Measurements from ENCODE around the gene FIS1. TPM values are rescaled to one million over a fixed set of nuclear protein-coding genes. Genes with fewer than 3 reads are reported as not detected.

FIS1 gene
- total RNA-seq, 1 experiment from 2014 or later, result 114 TPM

GRCh38 chr7:101239191-101239950 is 5.5 kb downstream of the FIS1 start:
- ChIA-PET CTCF (no interaction called here), POLR2A (no interaction called here), RAD21 (ENCODE audit: low non-redundant PET in 1 of 2, low total read pairs in 2 of 2, uncharacterized antibody in 2 of 2, unreplicated experiment in 2 of 2) (no interaction called here)
- Histone ChIP-seq H3K36me3 (ENCODE audit: control insufficient read depth in 1 of 2, insufficient read depth in 2 of 2, low read length in 2 of 2) (peaks cover 5 to 9% of the 10 kb centered on the region in 2 experiments; a peak in 1 of 4 replicates), H3K9me3 (ENCODE audit: control insufficient read depth in 1 of 2, insufficient read depth in 1 of 2, low read depth in 1 of 2, low read length in 2 of 2) (no peaks in the 10 kb centered on the region), H3K27me3 (ENCODE audit: insufficient read depth, low read length) (no peaks in the 10 kb centered on the region), H3K4me1 (ENCODE audit: control insufficient read depth in 1 of 2, insufficient read depth in 2 of 2, low read length in 2 of 2) (peaks cover 7 to 10% of the 10 kb centered on the region in 2 experiments), H3K79me2 (ENCODE audit: insufficient read depth, low read length) (peaks cover 27% of the 10 kb centered on the region), H4K20me1 (ENCODE audit: insufficient read depth) (no peaks in the 10 kb centered on the region), H3K9me2 (ENCODE audit: insufficient read depth) (no peaks in the 10 kb centered on the region), H3K9ac (ENCODE audit: low read length) (no peak overlapping the region), H3K4me2 (ENCODE audit: low read length) (no peak overlapping the region), H3K4me3 (replicated peaks in 1 of 2; ENCODE audit: low read depth in 1 of 2, low read length in 2 of 2) (no peak overlapping the region), H2AFZ (ENCODE audit: low read depth, low read length, poor library complexity, severe bottlenecking) (no peak overlapping the region), H3K27ac (ENCODE audit: low read depth, low read length) (no peak overlapping the region)
- DNase-seq (ENCODE audit: low read depth, low spot score) (no peak), ATAC-seq (no peak)
- BruUV-seq (replicated peaks), result no TSS peak
- intact Hi-C loops (cut with micrococcal nuclease), result no loop called here
- no peak for TF ChIP-seq TCF7L2 (IDR thresholded peaks at IDR 0.05; ENCODE audit: borderline replicate concordance, extremely low read depth, insufficient read depth, insufficient read length)
- TF ChIP-seq POLR2AphosphoS5 (IDR thresholded peaks at IDR 0.05; ENCODE audit: low read depth, low read length), result no peak
- no peak for TF ChIP-seq SIN3A (IDR thresholded peaks at IDR 0.05; ENCODE audit: low read depth)
- no peak for TF ChIP-seq FOSL1 (IDR thresholded peaks at IDR 0.05; ENCODE audit: low read depth)
- TF ChIP-seq CEBPB (IDR thresholded peaks at IDR 0.05; ENCODE audit: low read depth), result no peak
- no peak for TF ChIP-seq CBX3 (IDR thresholded peaks at IDR 0.05; ENCODE audit: low read depth)
- no peak for TF ChIP-seq ELF1 (IDR thresholded peaks at IDR 0.05; ENCODE audit: borderline replicate concordance, low read depth)
- TF ChIP-seq SP1 (IDR thresholded peaks at IDR 0.05; ENCODE audit: low read depth), result no peak
- no peak for TF ChIP-seq RAD21 (IDR thresholded peaks at IDR 0.05; ENCODE audit: low read depth)
- no peak for TF ChIP-seq SRF (IDR thresholded peaks at IDR 0.05; ENCODE audit: low read depth)
- no peak for TF ChIP-seq EZH2phosphoT487 (IDR thresholded peaks at IDR 0.05; ENCODE audit: borderline replicate concordance)
- TF ChIP-seq ZFX (IDR thresholded peaks at IDR 0.05), result no peak
